GM23338 (cell line): ENCODE results near the gene PDSS1.

Experiments used
- CREB1 ChIP-seq: fragments of 250-450 bp; sonication (Bioruptor Pico); IDR thresholded peaks from 2 replicates; pipeline ENCODE4 v1.5.0; 2020; ENCODE audit warnings: low read depth, mild to moderate bottlenecking, moderate library complexity
- NANOG ChIP-seq: IDR thresholded peaks from 2 replicates; pipeline ENCODE4 v1.6.1; 2016; ENCODE audit warnings: antibody characterized with exemption, borderline replicate concordance
- POLR2AphosphoS5 ChIP-seq: IDR thresholded peaks from 2 replicates; pipeline ENCODE4 v1.6.1; 2016; ENCODE audit warnings: antibody characterized with exemption, low read depth
- TF ChIP-seq, protein P1 (sequence below): IDR thresholded peaks from one replicate; pipeline ENCODE4 v1.6.1; 2018; ENCODE audit warnings: antibody characterized with exemption; ENCODE audit not compliant: unreplicated experiment
- TF ChIP-seq, protein P2 (sequence below), 2 experiments: fragments of 200-600 bp in 1 of 2; sonication (generic) in 1 of 2; conservative IDR thresholded peaks; 2 replicates each; pipeline versions ENCODE4 v1.5.1 to v1.6.1; 2016 to 2017; ENCODE audit warnings: antibody characterized with exemption in 2 of 2, low read depth in 2 of 2, mild to moderate bottlenecking in 2 of 2, moderate library complexity in 1 of 2

DNA sequence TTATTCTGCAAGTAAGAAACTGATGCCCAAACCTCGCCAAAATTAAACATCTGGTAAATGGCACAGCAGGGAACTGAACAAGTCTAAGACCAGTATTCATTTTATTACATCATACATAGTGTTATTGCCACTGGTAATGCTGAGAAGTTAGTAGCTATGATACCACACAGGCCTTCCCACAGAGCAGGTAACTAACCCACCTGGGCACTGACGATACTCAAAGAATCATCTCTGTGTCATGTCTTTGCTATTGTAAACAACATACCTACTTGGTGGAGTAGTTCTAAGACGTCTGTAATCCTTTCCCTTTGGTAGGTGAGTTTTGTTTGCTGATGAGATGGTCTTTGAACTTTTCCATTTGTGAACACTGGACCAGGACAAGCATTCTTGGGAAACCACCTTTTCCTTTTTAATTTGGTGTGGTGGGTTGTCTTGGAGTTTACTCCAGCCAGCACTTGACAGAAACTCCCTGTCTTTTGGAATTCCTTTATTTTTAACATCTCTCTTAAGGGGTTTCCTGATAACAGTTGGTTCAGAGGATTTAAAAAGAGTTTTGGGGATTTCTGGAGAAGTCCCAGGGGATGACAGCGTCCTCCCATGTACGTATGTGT, 40.9 kb downstream of the PDSS1 start:
- TF ChIP-seq, protein P1, sequence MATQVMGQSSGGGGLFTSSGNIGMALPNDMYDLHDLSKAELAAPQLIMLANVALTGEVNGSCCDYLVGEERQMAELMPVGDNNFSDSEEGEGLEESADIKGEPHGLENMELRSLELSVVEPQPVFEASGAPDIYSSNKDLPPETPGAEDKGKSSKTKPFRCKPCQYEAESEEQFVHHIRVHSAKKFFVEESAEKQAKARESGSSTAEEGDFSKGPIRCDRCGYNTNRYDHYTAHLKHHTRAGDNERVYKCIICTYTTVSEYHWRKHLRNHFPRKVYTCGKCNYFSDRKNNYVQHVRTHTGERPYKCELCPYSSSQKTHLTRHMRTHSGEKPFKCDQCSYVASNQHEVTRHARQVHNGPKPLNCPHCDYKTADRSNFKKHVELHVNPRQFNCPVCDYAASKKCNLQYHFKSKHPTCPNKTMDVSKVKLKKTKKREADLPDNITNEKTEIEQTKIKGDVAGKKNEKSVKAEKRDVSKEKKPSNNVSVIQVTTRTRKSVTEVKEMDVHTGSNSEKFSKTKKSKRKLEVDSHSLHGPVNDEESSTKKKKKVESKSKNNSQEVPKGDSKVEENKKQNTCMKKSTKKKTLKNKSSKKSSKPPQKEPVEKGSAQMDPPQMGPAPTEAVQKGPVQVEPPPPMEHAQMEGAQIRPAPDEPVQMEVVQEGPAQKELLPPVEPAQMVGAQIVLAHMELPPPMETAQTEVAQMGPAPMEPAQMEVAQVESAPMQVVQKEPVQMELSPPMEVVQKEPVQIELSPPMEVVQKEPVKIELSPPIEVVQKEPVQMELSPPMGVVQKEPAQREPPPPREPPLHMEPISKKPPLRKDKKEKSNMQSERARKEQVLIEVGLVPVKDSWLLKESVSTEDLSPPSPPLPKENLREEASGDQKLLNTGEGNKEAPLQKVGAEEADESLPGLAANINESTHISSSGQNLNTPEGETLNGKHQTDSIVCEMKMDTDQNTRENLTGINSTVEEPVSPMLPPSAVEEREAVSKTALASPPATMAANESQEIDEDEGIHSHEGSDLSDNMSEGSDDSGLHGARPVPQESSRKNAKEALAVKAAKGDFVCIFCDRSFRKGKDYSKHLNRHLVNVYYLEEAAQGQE = no peak
- TF ChIP-seq POLR2AphosphoS5 (no peak), NANOG (no peak), CREB1 (no peak)
- TF ChIP-seq, protein P2, sequence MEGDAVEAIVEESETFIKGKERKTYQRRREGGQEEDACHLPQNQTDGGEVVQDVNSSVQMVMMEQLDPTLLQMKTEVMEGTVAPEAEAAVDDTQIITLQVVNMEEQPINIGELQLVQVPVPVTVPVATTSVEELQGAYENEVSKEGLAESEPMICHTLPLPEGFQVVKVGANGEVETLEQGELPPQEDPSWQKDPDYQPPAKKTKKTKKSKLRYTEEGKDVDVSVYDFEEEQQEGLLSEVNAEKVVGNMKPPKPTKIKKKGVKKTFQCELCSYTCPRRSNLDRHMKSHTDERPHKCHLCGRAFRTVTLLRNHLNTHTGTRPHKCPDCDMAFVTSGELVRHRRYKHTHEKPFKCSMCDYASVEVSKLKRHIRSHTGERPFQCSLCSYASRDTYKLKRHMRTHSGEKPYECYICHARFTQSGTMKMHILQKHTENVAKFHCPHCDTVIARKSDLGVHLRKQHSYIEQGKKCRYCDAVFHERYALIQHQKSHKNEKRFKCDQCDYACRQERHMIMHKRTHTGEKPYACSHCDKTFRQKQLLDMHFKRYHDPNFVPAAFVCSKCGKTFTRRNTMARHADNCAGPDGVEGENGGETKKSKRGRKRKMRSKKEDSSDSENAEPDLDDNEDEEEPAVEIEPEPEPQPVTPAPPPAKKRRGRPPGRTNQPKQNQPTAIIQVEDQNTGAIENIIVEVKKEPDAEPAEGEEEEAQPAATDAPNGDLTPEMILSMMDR (conservative IDR thresholded peaks at IDR 0.05; ENCODE audit: low read depth in 2 of 2) = no peak
